CD8-positive, alpha-beta memory T cell (primary cell): ENCODE measurements around the gene GPER1. TPM values are rescaled to one million over a fixed set of nuclear protein-coding genes. Genes with fewer than 3 reads are reported as not detected.
"Not testable (repeated sequence)": the region's sequence is repeated elsewhere in the genome, so short reads cannot be mapped to it uniquely, and the experiment has no call there.

Source experiments
- CTCF ChIA-PET: fragments of 350-600 bp; sonication (Branson Sonifier 250); formaldehyde crosslinking; loops from one replicate; lab custom pipeline; 2021; ENCODE audit warnings: antibody characterized with exemption; lab: Charles Lee
- POLR2A ChIA-PET: fragments of 350-600 bp; sonication (Branson Sonifier 250); formaldehyde crosslinking; loops from one replicate; lab custom pipeline; 2021; ENCODE audit warnings: antibody characterized with exemption; lab: Charles Lee
- DNase-seq, 5 donors: peaks; one replicate each; pipeline versions ENCODE4 v3.0.0 to v3.0.0-alpha.2; 2020 to 2022; ENCODE audit warnings: mixed read lengths in 1 of 5
- H3K27ac ChIP-seq: one replicate; pipeline ENCODE4 v1.7.0; 2013; ENCODE audit warnings: low read depth, mild to moderate bottlenecking, low read length, moderate library complexity
- H3K27me3 ChIP-seq: 2 replicates; pipeline ENCODE4 v1.7.0; 2013; ENCODE audit warnings: low read length, mild to moderate bottlenecking; ENCODE audit not compliant: insufficient read depth, poor library complexity, severe bottlenecking
- H3K36me3 ChIP-seq: 2 replicates; pipeline ENCODE4 v1.7.0; 2013; ENCODE audit warnings: mild to moderate bottlenecking, low read length, moderate library complexity; ENCODE audit not compliant: insufficient read depth
- H3K4me1 ChIP-seq: 2 replicates; pipeline ENCODE4 v1.7.0; 2013; ENCODE audit warnings: mild to moderate bottlenecking, low read length, moderate library complexity; ENCODE audit not compliant: insufficient read depth
- H3K4me3 ChIP-seq: 2 replicates; pipeline ENCODE4 v1.7.0; 2013; ENCODE audit warnings: mild to moderate bottlenecking, low read length
- H3K9me3 ChIP-seq: 2 replicates; pipeline ENCODE4 v1.7.0; 2013; ENCODE audit warnings: mild to moderate bottlenecking, low read length
- H3K27ac Mint-ChIP-seq, 8 donors: one replicate each; pipeline ENCODE4 v1.8.0; 2020 to 2021; ENCODE audit warnings: mixed read lengths in 8 of 8, mild to moderate bottlenecking in 6 of 8, inconsistent platforms in 3 of 8, moderate library complexity in 3 of 8
- H3K27me3 Mint-ChIP-seq, 2 donors: one replicate each; pipeline ENCODE4 v1.8.0; 2020 to 2021; ENCODE audit warnings: mixed read lengths in 2 of 2, mild to moderate bottlenecking in 1 of 2, moderate library complexity in 1 of 2
- H3K36me3 Mint-ChIP-seq, 3 donors: one replicate each; pipeline ENCODE4 v1.8.0; 2020 to 2021; ENCODE audit warnings: mixed read lengths in 3 of 3, inconsistent platforms in 1 of 3, mild to moderate bottlenecking in 1 of 3
- H3K4me1 Mint-ChIP-seq, 3 donors: one replicate each; pipeline ENCODE4 v1.8.0; 2020 to 2021; ENCODE audit warnings: mixed read lengths in 3 of 3, inconsistent platforms in 1 of 3, mild to moderate bottlenecking in 1 of 3
- H3K4me3 Mint-ChIP-seq, 7 donors: one replicate each; pipeline ENCODE4 v1.8.0; 2020 to 2021; ENCODE audit warnings: mixed read lengths in 7 of 7, mild to moderate bottlenecking in 6 of 7, moderate library complexity in 4 of 7, inconsistent platforms in 2 of 7
- H3K9me3 Mint-ChIP-seq, 5 donors: one replicate each; pipeline ENCODE4 v1.8.0; 2020 to 2022; ENCODE audit warnings: mixed read lengths in 5 of 5, mild to moderate bottlenecking in 3 of 5, moderate library complexity in 2 of 5, inconsistent platforms in 1 of 5
- polyA plus RNA-seq: library from polyadenylated mRNA; unstranded; fragments of 300-500 nt; fragmentation: Illumina TruSeq; gene quantifications from one replicate; pipeline ENCODE4 v1.2.3, GENCODE V29; 2021
- total RNA-seq, 2 experiments: library from RNA; stranded (reverse); gene quantifications; one replicate each; pipeline ENCODE4 v1.2.3, GENCODE V29; 2021

Gene GPER1
- total RNA-seq (not detected), polyA plus RNA-seq (0.17 TPM)

DNA sequence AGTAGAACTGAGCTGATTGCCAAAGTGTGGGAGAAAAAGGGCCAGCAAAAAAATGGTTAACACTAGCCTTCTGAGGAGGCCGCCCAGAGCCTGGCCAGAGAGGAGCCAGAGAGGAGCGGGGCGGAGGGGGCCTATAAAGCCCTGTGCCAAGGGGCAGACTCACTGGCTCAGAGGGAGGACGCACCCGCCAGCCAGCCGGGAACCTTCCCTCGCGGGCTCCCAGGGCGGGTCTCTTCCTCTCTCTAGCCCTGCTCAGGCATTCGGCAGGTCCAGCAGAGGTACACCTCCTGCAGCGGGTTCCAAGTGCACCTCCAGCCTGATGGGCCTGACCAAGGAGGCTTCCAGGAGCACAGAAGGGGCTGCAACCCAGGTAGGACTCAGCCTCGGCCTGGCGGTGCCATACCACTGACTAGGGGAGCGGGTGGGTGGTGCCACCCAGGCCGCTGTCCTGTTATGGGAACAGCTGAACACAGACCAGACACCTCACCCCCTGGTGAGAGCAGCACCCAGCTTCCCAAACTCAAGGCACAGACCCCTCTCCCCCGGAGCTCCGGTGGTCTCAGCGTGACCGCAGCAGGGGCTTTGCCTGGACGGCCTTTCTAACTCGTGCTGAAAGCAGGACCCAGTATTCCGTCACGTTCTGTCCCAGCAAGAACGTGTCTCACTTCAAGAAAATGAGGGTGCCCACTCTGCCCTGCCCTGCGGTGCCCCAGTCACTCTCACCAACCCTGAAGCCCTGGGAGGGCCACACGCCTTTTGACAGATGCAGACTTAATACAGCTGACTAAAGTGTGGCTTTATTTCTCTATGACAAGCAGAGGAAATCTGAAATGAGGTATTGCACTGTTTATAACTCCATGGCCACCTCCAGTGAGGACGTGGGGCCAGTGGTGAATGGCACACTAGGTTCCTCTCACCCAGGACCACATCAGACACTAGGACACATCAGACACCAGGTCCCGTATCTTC lies at the start of gene GPER1:
GPER1 (plus strand) TSS at position 162 of the 969 bp plus-strand sequence. CDS start 3,616 bp downstream, outside the sequence.
- Histone ChIP-seq H3K36me3 (no peaks in the 10 kb centered on the region), H3K4me3 (peak within 1 kb of the TSS; percentile 47), H3K4me1 (peaks cover 11% of the 10 kb centered on the region), H3K9me3 (no peaks in the 10 kb centered on the region), H3K27ac (no peak within 1 kb of the TSS), H3K27me3 (no peaks in the 10 kb centered on the region)
- peaks cover 0 to 2% (median 0%) of the 10 kb centered on the region in 3 donors for H3K36me3 Mint-ChIP-seq
- H3K4me1 Mint-ChIP-seq, result peaks cover 6 to 13% (median 7%) of the 10 kb centered on the region in 3 donors
- ChIA-PET POLR2A (no interaction called here), CTCF (interaction anchor here (4.1 kb wide), 1 partner anchor 87 kb away, joined by 26 read pairs; no protein-coding TSS in a partner anchor)
- DNase-seq, result no peak
- no peaks in the 10 kb centered on the region for H3K9me3 Mint-ChIP-seq
- H3K27ac Mint-ChIP-seq, result peak within 1 kb of the TSS in 3 of 8 donors; percentile 29 to 56 (median 55)
- H3K4me3 Mint-ChIP-seq, result peak within 1 kb of the TSS in 6 of 7 donors; percentile 67 to 77 (median 72)
- no peaks in the 10 kb centered on the region for H3K27me3 Mint-ChIP-seq

- POLR2A ChIA-PET, result interaction anchor here (0.6 kb wide), 1 partner anchor 12 kb away, joined by 3 read pairs; no protein-coding TSS in a partner anchor
- not testable (repeated sequence) for H3K9me3 ChIP-seq
Observed at GRCh38 chr7:1040233-1040632, 47.7 kb upstream of the GPER1 start.

GRCh38 chr7:1040790-1041189 lies 47.1 kb upstream of the GPER1 start:
- DNase-seq, result no peak
- Mint-ChIP-seq H3K4me3 (peak overlapping the region in 4 of 7 donors; percentile 41 to 66 (median 59)), H3K9me3 (no peaks in the 10 kb centered on the region), H3K4me1 (peaks cover 28 to 36% (median 36%) of the 10 kb centered on the region in 3 donors), H3K36me3 (peaks cover 0 to 1% (median 0%) of the 10 kb centered on the region in 3 donors), H3K27me3 (no peaks in the 10 kb centered on the region), H3K27ac (peak overlapping the region in 1 of 8 donors; percentile 56)
- Histone ChIP-seq H3K27me3 (no peaks in the 10 kb centered on the region), H3K9me3 (no peaks in the 10 kb centered on the region), H3K4me1 (peaks cover 28% of the 10 kb centered on the region), H3K4me3 (no peak overlapping the region), H3K36me3 (no peaks in the 10 kb centered on the region), H3K27ac (no peak overlapping the region)
- POLR2A ChIA-PET, result no interaction called here
- CTCF ChIA-PET, result no interaction called here

More at GRCh38 chr7:1040233-1040632, 47.7 kb upstream of the GPER1 start:
- Mint-ChIP-seq H3K4me3 (peak overlapping the region in 1 of 7 donors; percentile 66), H3K4me1 (peaks cover 22 to 31% (median 30%) of the 10 kb centered on the region in 3 donors)
- H3K27ac Mint-ChIP-seq, H3K27me3 ChIP-seq, DNase-seq, H3K27ac ChIP-seq, H3K36me3 Mint-ChIP-seq, H3K27me3 Mint-ChIP-seq, H3K36me3 ChIP-seq, H3K4me3 ChIP-seq, H3K9me3 Mint-ChIP-seq, CTCF ChIA-PET: not testable (repeated sequence)
- peaks cover 23% of the 10 kb centered on the region for H3K4me1 ChIP-seq

DNA sequence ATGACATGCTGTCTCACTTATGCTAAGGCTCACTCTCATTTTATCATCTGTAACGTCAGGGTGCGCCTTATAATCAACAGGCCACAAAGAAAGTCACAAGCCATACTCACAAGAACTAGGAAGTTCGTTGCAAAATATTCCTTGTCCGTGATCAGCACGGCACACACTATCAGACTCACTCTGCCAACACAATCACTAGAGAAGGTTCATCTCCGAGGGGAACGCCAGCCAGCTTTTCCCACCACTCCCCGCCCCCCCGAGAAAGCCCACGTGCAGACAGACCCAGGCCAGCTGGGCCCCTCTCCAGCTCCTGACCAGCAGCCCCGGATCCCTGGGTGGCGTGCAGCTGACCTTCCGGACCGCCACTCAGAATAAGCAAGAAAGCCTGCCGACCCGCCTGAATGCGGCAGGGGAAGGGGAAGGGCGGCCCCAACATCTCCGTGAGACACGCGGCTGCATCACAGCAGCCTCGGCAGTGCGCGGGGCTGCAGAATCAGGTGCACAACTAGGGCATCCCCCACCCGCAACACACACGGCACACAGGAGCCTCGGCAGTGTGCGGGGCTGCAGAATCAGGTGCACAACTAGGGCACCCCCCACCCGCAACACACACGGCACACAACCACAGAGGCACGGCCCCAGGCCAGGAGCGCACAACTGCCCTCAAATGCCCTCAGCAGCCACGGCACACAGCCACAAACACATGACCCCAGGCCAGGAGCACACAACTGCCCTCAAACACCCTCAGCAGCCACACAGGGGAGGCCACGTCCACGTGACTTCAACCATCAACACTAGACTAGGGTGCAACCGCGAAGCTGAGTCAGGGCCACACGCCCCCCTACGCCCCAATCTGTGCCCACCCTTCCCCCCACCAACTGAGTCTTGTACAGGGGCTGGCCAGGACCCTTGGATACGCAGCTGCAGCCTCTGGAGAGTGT lies 46.1 kb upstream of the GPER1 start:
- Mint-ChIP-seq H3K9me3 (no peaks in the 10 kb centered on the region), H3K36me3 (peaks cover 0 to 1% (median 0%) of the 10 kb centered on the region in 3 donors), H3K4me3 (peak overlapping the region in 5 of 7 donors; percentile 41 to 69 (median 49)), H3K27me3 (no peaks in the 10 kb centered on the region), H3K4me1 (peaks cover 38 to 46% (median 46%) of the 10 kb centered on the region in 3 donors), H3K27ac (peak overlapping the region in 6 of 8 donors; percentile 58 to 93 (median 76))
- Histone ChIP-seq H3K27ac (peak overlapping the region; percentile 24), H3K27me3 (no peaks in the 10 kb centered on the region), H3K36me3 (no peaks in the 10 kb centered on the region), H3K9me3 (no peaks in the 10 kb centered on the region), H3K4me1 (peaks cover 38% of the 10 kb centered on the region), H3K4me3 (no peak overlapping the region)
- CTCF ChIA-PET, result interaction anchor here (1.7 to 4.5 kb wide), 2 partner anchors 24 to 48 kb away, joined by 9 to 28 read pairs; no protein-coding TSS in a partner anchor
- DNase-seq, result peak in 3 of 5 donors; percentile 24 to 65 (median 35)
- POLR2A ChIA-PET, result no interaction called here

- ChIA-PET POLR2A (no interaction called here), CTCF (interaction anchor here (1.7 to 4.5 kb wide), 2 partner anchors 23 to 49 kb away, joined by 9 to 28 read pairs; no protein-coding TSS in a partner anchor)
- Histone ChIP-seq H3K4me3 (no peak overlapping the region), H3K4me1 (peaks cover 45% of the 10 kb centered on the region), H3K27me3 (no peaks in the 10 kb centered on the region), H3K9me3 (no peaks in the 10 kb centered on the region), H3K36me3 (no peaks in the 10 kb centered on the region), H3K27ac (peak overlapping the region; percentile 24)
- H3K4me1 Mint-ChIP-seq, result peaks cover 44 to 52% (median 51%) of the 10 kb centered on the region in 3 donors
- peaks cover 0 to 1% (median 0%) of the 10 kb centered on the region in 3 donors for H3K36me3 Mint-ChIP-seq
- no peaks in the 10 kb centered on the region for H3K9me3 Mint-ChIP-seq
- H3K27ac Mint-ChIP-seq, result peak overlapping the region in 6 of 8 donors; percentile 26 to 93 (median 70)
- H3K27me3 Mint-ChIP-seq, result no peaks in the 10 kb centered on the region
- DNase-seq, result peak in 1 of 5 donors; percentile 19
- H3K4me3 Mint-ChIP-seq, result peak overlapping the region in 5 of 7 donors; percentile 21 to 69 (median 46)
Observed at GRCh38 chr7:1042492-1042833, 45.5 kb upstream of the GPER1 start.

- Mint-ChIP-seq H3K36me3 (peaks cover 0 to 1% (median 0%) of the 10 kb centered on the region in 3 donors), H3K27me3 (no peaks in the 10 kb centered on the region), H3K27ac (peak overlapping the region; percentile 65 to 90 (median 74)), H3K9me3 (no peaks in the 10 kb centered on the region), H3K4me1 (peaks cover 53 to 65% (median 54%) of the 10 kb centered on the region in 3 donors), H3K4me3 (peak overlapping the region; percentile 81 to 92 (median 83))
- Histone ChIP-seq H3K27ac (peak overlapping the region; percentile 76), H3K27me3 (no peaks in the 10 kb centered on the region), H3K36me3 (no peaks in the 10 kb centered on the region), H3K4me3 (peak overlapping the region; percentile 68), H3K4me1 (peaks cover 57% of the 10 kb centered on the region), H3K9me3 (no peaks in the 10 kb centered on the region)
- ChIA-PET CTCF (interaction anchor here (1.7 to 4.5 kb wide), 4 partner anchors 17 to 50 kb away, joined by 9 to 28 read pairs (median 14); no protein-coding TSS in a partner anchor), POLR2A (interaction anchor here (1.3 to 1.5 kb wide), 3 partner anchors 14 to 16 kb away, joined by 3 to 4 read pairs (median 3); no protein-coding TSS in a partner anchor)
- no peak for DNase-seq
Observed at GRCh38 chr7:1043552-1044188, 44.2 kb upstream of the GPER1 start.
